Measurements from ENCODE around the gene HEYL.

- TF ChIP-seq CTCF (IDR thresholded peaks at IDR 0.05) (no peak), POLR2AphosphoS5 (IDR thresholded peaks at IDR 0.05) (no peak)
Measured at GRCh38 chr1:39638965-39639304, 508 bp downstream of the HEYL start.

Data from upper lobe of left lung (tissue), 4 donors.